MCF 10A (cell line): Measurements from ENCODE around the gene NAA30. TPM values are rescaled to one million over a fixed set of nuclear protein-coding genes. Genes with fewer than 3 reads are reported as not detected.
A peak's percentile ranks its signal among the peaks of the same experiment; 100 is the strongest.

ENCODE experiments used
- BruUV-seq: library from RNA; stranded (reverse); fragments of 400-500 nt; replicated peaks from 2 replicates; lab custom pipeline; 2021; lab: Mats Ljungman, UMichigan
- CTCF ChIA-PET: fragments of 300-600 bp; sonication (Branson Sonifier 250); formaldehyde crosslinking; extraction: SDS; loops from one replicate; lab custom pipeline; 2021; ENCODE audit warnings: antibody characterized with exemption, inconsistent platforms; lab: Yijun Ruan, JAX
- POLR2A ChIA-PET: fragments of 300-600, 350-650 bp; sonication (Branson Sonifier 250); formaldehyde crosslinking; extraction: SDS; loops from one replicate; lab custom pipeline; 2020; ENCODE audit warnings: antibody characterized with exemption, inconsistent platforms; lab: Yijun Ruan, JAX
- DNase-seq: peaks from one replicate; pipeline ENCODE4 v3.0.0-alpha.2; 2018; ENCODE audit not compliant: unreplicated experiment
- H3K27ac Mint-ChIP-seq: one replicate; pipeline ENCODE4 v1.8.0; 2022; ENCODE audit warnings: mild to moderate bottlenecking, low read depth, mixed read lengths; ENCODE audit not compliant: unreplicated experiment
- H3K27me3 Mint-ChIP-seq: one replicate; pipeline ENCODE4 v1.8.0; 2022; ENCODE audit warnings: mixed read lengths; ENCODE audit not compliant: insufficient read depth, unreplicated experiment
- H3K36me3 Mint-ChIP-seq: one replicate; pipeline ENCODE4 v1.8.0; 2022; ENCODE audit warnings: mild to moderate bottlenecking, moderate library complexity, mixed read lengths; ENCODE audit not compliant: insufficient read depth, unreplicated experiment
- H3K4me1 Mint-ChIP-seq: one replicate; pipeline ENCODE4 v1.8.0; 2022; ENCODE audit warnings: mixed read lengths; ENCODE audit not compliant: insufficient read depth, unreplicated experiment
- H3K4me3 Mint-ChIP-seq: one replicate; pipeline ENCODE4 v1.8.0; 2022; ENCODE audit warnings: mild to moderate bottlenecking, moderate library complexity, mixed read lengths; ENCODE audit not compliant: unreplicated experiment
- H3K9me3 Mint-ChIP-seq: one replicate; pipeline ENCODE4 v1.8.0; 2022; ENCODE audit warnings: mixed read lengths; ENCODE audit not compliant: unreplicated experiment
- intact Hi-C: fragments of 100-400 bp; cut with micrococcal nuclease; formaldehyde crosslinking; loops from 2 replicates; pipeline ENCODE4 v1.14.1; 2022
- total RNA-seq: library from RNA; stranded (reverse); gene quantifications from 2 replicates; pipeline ENCODE4 v1.2.3, GENCODE V29; 2022
- TF ChIP-seq, protein P1 (sequence below): fragments of 200-600 bp; IDR thresholded peaks from one replicate; pipeline ENCODE4 v1.8.0; 2022; ENCODE audit warnings: antibody characterized with exemption, mild to moderate bottlenecking; ENCODE audit not compliant: unreplicated experiment

Gene NAA30
- total RNA-seq, 1 experiment from 2014 or later, result 21.1 TPM

DNA sequence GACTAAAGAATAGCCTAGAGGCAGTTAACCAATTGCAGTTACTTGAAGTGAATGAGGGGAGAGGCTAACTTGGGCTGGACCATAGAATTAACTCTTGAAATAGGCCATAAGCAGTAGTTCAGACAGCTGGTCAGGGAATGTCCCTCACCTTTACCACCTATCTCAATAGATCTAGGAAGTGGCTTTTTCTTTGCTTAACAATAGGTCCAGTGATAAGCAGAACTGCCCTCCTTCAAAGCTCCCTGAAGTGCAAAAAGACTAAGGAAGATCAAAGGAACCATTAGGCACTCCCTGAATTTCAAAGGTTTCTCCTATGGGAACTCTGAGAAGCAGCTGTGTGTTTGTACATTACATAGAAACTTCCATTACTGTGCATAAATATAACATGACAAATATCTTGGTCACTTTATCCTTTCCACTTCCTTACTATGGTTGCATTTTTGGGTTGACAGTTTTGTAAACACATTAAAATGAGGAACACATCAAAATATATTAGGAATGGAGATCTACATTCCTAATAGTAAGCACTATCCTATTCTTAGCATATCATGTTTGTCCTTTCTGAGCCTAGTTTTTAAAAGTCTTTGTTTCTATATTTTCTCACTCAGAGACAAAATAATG lies 7.2 kb upstream of the NAA30 start:
- TF ChIP-seq, protein P1, sequence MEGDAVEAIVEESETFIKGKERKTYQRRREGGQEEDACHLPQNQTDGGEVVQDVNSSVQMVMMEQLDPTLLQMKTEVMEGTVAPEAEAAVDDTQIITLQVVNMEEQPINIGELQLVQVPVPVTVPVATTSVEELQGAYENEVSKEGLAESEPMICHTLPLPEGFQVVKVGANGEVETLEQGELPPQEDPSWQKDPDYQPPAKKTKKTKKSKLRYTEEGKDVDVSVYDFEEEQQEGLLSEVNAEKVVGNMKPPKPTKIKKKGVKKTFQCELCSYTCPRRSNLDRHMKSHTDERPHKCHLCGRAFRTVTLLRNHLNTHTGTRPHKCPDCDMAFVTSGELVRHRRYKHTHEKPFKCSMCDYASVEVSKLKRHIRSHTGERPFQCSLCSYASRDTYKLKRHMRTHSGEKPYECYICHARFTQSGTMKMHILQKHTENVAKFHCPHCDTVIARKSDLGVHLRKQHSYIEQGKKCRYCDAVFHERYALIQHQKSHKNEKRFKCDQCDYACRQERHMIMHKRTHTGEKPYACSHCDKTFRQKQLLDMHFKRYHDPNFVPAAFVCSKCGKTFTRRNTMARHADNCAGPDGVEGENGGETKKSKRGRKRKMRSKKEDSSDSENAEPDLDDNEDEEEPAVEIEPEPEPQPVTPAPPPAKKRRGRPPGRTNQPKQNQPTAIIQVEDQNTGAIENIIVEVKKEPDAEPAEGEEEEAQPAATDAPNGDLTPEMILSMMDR, result no peak
- no peaks in the 10 kb centered on the region for H3K27me3 Mint-ChIP-seq
- intact Hi-C loops, result no loop called here
- peaks cover 17% of the 10 kb centered on the region for H3K4me1 Mint-ChIP-seq
- ChIA-PET CTCF (interaction anchor here (0.5 kb wide), 1 partner anchor 935 kb away, joined by 3 read pairs; no protein-coding TSS in a partner anchor), POLR2A (no interaction called here)
- H3K27ac Mint-ChIP-seq, result no peak overlapping the region
- no peaks in the 10 kb centered on the region for H3K36me3 Mint-ChIP-seq
- no TSS peak for BruUV-seq
- no peak overlapping the region for H3K4me3 Mint-ChIP-seq
- no peaks in the 10 kb centered on the region for H3K9me3 Mint-ChIP-seq
- DNase-seq, result no peak

DNA sequence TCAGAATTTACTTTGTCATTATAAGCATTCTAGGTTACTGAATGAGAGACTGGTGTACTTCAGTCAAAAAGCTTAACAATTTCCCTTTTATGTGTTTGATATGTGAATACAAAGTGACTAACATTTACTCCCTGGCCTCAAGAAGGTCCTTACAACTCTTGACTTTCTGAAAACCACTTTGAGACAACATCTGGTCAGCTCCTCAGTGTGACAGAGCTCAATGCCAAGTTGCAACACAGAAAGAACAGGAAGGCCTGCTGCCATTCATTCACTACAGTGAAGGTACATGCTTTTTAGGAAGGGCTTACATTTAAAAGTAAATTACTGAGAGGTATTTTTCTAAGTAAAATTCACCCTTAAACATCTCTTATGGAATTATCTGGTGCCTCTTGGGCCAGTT lies 2.3 kb upstream of the NAA30 start:
- no peaks in the 10 kb centered on the region for H3K36me3 Mint-ChIP-seq
- CTCF ChIA-PET, result no interaction called here
- no peaks in the 10 kb centered on the region for H3K27me3 Mint-ChIP-seq
- H3K9me3 Mint-ChIP-seq, result no peaks in the 10 kb centered on the region
- no TSS peak for BruUV-seq
- intact Hi-C loops, result no loop called here
- POLR2A ChIA-PET, result interaction anchor here (1.2 kb wide), 1 partner anchor 10 kb away, joined by 3 read pairs; no protein-coding TSS in a partner anchor
- no peak overlapping the region for H3K27ac Mint-ChIP-seq
- H3K4me1 Mint-ChIP-seq, result peaks cover 7% of the 10 kb centered on the region
- no peak overlapping the region for H3K4me3 Mint-ChIP-seq
- TF ChIP-seq, protein P1, result no peak
- no peak for DNase-seq

DNA sequence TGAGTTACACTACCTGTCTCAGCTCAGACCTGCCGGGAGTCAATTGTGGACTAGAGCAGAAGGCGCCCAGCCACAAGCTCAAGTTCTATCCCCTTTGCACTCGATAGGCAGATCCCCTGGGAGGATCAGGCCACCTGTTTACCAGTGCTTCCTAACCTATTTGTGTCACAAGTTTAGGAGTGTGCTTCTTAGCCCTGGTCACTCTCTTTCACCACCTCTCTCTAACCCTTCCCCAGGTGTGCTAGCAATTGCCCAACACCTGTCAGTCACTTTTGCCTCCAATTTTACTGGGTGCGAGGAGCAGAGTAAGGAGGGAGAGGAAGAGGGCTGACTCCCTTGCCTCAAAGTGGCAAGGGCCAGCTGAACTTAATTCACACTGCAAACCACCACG lies 745 bp upstream of the NAA30 start:
- H3K27ac Mint-ChIP-seq, result peak overlapping the region; percentile 84
- ChIA-PET POLR2A (interaction anchor here (0.6 to 3.1 kb wide), 22 partner anchors 8 to 1790 kb away, joined by 3 to 44 read pairs (median 4); partner anchors contain the start of genes AP5M1, ARID4A, EXOC5 and TMEM260), CTCF (interaction anchor here (0.6 to 1.0 kb wide), 5 partner anchors 11 to 190 kb away, joined by 3 to 5 read pairs (median 3); partner anchors contain the start of genes AP5M1 and EXOC5)
- peaks cover 7% of the 10 kb centered on the region for H3K4me1 Mint-ChIP-seq
- DNase-seq, result peak; percentile 44
- H3K27me3 Mint-ChIP-seq, result no peaks in the 10 kb centered on the region
- peaks cover 15% of the 10 kb centered on the region for H3K36me3 Mint-ChIP-seq
- TF ChIP-seq, protein P1, result no peak
- no TSS peak for BruUV-seq
- intact Hi-C loops, result no loop called here
- H3K4me3 Mint-ChIP-seq, result peak overlapping the region; percentile 93
- no peaks in the 10 kb centered on the region for H3K9me3 Mint-ChIP-seq

DNA sequence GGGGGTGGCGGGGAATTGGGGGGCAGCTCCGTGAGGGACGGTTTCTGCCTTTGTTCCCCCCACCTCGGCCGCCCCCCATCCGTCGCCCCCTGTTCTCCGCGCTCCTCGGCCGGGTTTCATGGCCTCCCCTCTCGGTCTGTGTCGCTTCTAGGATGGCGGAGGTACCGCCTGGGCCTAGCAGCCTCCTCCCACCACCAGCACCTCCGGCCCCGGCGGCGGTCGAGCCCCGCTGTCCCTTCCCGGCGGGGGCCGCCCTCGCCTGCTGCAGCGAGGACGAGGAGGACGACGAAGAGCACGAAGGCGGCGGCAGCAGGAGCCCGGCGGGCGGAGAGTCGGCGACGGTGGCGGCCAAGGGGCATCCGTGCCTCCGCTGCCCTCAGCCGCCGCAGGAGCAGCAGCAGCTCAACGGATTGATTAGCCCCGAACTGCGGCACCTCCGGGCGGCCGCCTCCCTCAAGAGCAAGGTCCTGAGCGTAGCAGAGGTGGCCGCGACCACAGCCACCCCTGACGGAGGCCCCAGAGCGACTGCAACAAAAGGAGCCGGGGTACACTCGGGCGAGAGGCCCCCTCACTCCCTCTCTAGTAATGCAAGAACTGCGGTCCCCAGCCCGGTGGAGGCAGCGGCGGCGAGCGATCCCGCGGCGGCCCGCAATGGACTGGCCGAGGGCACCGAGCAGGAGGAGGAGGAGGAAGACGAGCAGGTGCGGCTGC lies 575 bp downstream of the NAA30 start:
- Mint-ChIP-seq H3K27me3 (no peaks in the 10 kb centered on the region), H3K4me1 (peaks cover 7% of the 10 kb centered on the region), H3K4me3 (peak overlapping the region; percentile 93), H3K27ac (peak overlapping the region; percentile 84), H3K9me3 (no peaks in the 10 kb centered on the region), H3K36me3 (peaks cover 19% of the 10 kb centered on the region)
- ChIA-PET CTCF (interaction anchor here (0.6 to 1.6 kb wide), 2 partner anchors 9 to 12 kb away, joined by 3 to 6 read pairs; no protein-coding TSS in a partner anchor), POLR2A (interaction anchor here (0.6 to 3.1 kb wide), 16 partner anchors 9 to 811 kb away, joined by 3 to 44 read pairs (median 5); partner anchors contain the start of genes ACTR10, AP5M1, EXOC5 and TMEM260)
- TF ChIP-seq, protein P1, result no peak
- intact Hi-C loops, result no loop called here
- BruUV-seq, result no TSS peak
- DNase-seq, result peak; percentile 38
